H1 (cell line): ENCODE data around the gene MSI2. TPM values are rescaled to one million over a fixed set of nuclear protein-coding genes. Genes with fewer than 3 reads are reported as not detected.

Source experiments
- CTCF ChIA-PET: fragments of 300-600 bp; sonication (Branson Sonifier 250); formaldehyde crosslinking; loops from one replicate; lab custom pipeline; 2021; ENCODE audit not compliant: partially characterized antibody; lab: Charles Lee
- POLR2A ChIA-PET: fragments of 300-600 bp; sonication (Branson Sonifier 250); formaldehyde crosslinking; loops from one replicate; lab custom pipeline; 2021; ENCODE audit warnings: inconsistent platforms; ENCODE audit not compliant: partially characterized antibody; lab: Charles Lee
- DNase-seq, 2 experiments: peaks; one replicate each; pipeline versions ENCODE4 v3.0.0 to v3.0.0-alpha.2; 2010 to 2022; ENCODE audit warnings: low spot score in 2 of 2, low read depth in 1 of 2, mixed read lengths in 1 of 2
- FAIRE-seq: peaks from 2 replicates; lab custom pipeline; 2011; peaks lifted over from hg19 to GRCh38; lab: Jason Lieb, UNC
- H2AFZ ChIP-seq: 2 replicates; pipeline ENCODE4 v1.8.1; 2012; ENCODE audit warnings: low read length, inconsistent platforms
- H2AK5ac ChIP-seq: 2 replicates; pipeline ENCODE4 v1.6.1; 2013; ENCODE audit warnings: low read depth, low read length
- H2BK120ac ChIP-seq: replicated peaks from 2 replicates; pipeline ENCODE3; 2013; ENCODE audit warnings: low read depth, low read length, inconsistent platforms
- H2BK12ac ChIP-seq: 2 replicates; pipeline ENCODE4 v1.6.1; 2013; ENCODE audit warnings: low read depth, low read length
- H2BK15ac ChIP-seq: 2 replicates; pipeline ENCODE4 v1.6.1; 2013; ENCODE audit warnings: low read length
- H2BK20ac ChIP-seq: 2 replicates; pipeline ENCODE4 v1.6.1; 2013; ENCODE audit warnings: low read length
- H2BK5ac ChIP-seq: 2 replicates; pipeline ENCODE4 v1.6.1; 2013; ENCODE audit warnings: low read depth, low read length
- H3K14ac ChIP-seq: 2 replicates; pipeline ENCODE4 v1.6.1; 2013; ENCODE audit warnings: inconsistent platforms; ENCODE audit not compliant: insufficient read length
- H3K18ac ChIP-seq: 2 replicates; pipeline ENCODE4 v1.6.1; 2013; ENCODE audit warnings: low read length; ENCODE audit errors: extremely low read depth
- H3K23ac ChIP-seq: 2 replicates; pipeline ENCODE4 v1.6.1; 2013; ENCODE audit warnings: inconsistent platforms; ENCODE audit not compliant: insufficient read length
- H3K23me2 ChIP-seq: 2 replicates; pipeline ENCODE4 v1.6.1; 2013; ENCODE audit warnings: low read depth, low read length
- H3K27ac ChIP-seq: 2 replicates; pipeline ENCODE4 v1.6.1; 2011; ENCODE audit warnings: low read depth, low read length, inconsistent platforms
- H3K27me3 ChIP-seq, 4 experiments: replicated peaks in 1 of 4; 1 replicate in 1 of 4; 2 replicates in 3 of 4; pipeline versions ENCODE4 v1.6.1 to v1.8.1; 2011 to 2013; ENCODE audit warnings: low read length in 3 of 4, mild to moderate bottlenecking in 3 of 4, inconsistent platforms in 2 of 4, mixed read lengths in 2 of 4, moderate library complexity in 1 of 4; ENCODE audit not compliant: control insufficient read depth in 3 of 4, insufficient read depth in 3 of 4; ENCODE audit errors: extremely low read depth in 1 of 4
- H3K36me3 ChIP-seq, 4 experiments: 2 replicates each; pipeline versions ENCODE4 v1.6.1 to v1.8.1; 2011 to 2013; ENCODE audit warnings: mild to moderate bottlenecking in 4 of 4, low read length in 3 of 4, moderate library complexity in 2 of 4, control low read depth in 1 of 4, inconsistent platforms in 1 of 4; ENCODE audit not compliant: insufficient read depth in 4 of 4, control insufficient read depth in 2 of 4
- H3K4ac ChIP-seq: replicated peaks from 2 replicates; pipeline ENCODE3; 2013; ENCODE audit warnings: low read length, low read depth, mixed read lengths, inconsistent platforms; ENCODE audit not compliant: insufficient read length
- H3K4me1 ChIP-seq, 4 experiments: replicated peaks in 1 of 4; 1 replicate in 1 of 4; 2 replicates in 3 of 4; pipeline versions ENCODE4 v1.6.1 to v1.8.1; 2011 to 2013; ENCODE audit warnings: low read length in 3 of 4, inconsistent platforms in 2 of 4, mixed read lengths in 1 of 4; ENCODE audit not compliant: insufficient read depth in 4 of 4, control insufficient read depth in 3 of 4
- H3K4me2 ChIP-seq, 2 experiments: 2 replicates each; pipeline versions ENCODE4 v1.6.1 to v1.8.1; 2011 to 2013; ENCODE audit warnings: low read depth in 2 of 2, low read length in 2 of 2, control low read depth in 1 of 2, inconsistent platforms in 1 of 2, mild to moderate bottlenecking in 1 of 2; ENCODE audit not compliant: insufficient read depth in 1 of 2
- H3K4me3 ChIP-seq, 4 experiments: fragments of 200-600, 300-600 bp in 1 of 4; sonication (generic), shearing (Covaris generic), sonication (Bioruptor Twin) in 1 of 4; 2 replicates each; pipeline versions ENCODE4 v1.5.1 to v1.8.1; 2011 to 2016; ENCODE audit warnings: low read length in 4 of 4, low read depth in 3 of 4, control low read depth in 2 of 4, inconsistent platforms in 2 of 4, mild to moderate bottlenecking in 2 of 4, mixed read lengths in 1 of 4, moderate library complexity in 1 of 4; ENCODE audit not compliant: insufficient read depth in 2 of 4; ENCODE audit errors: extremely low read depth in 1 of 4
- H3K56ac ChIP-seq: replicated peaks from 2 replicates; pipeline ENCODE3; 2013; ENCODE audit warnings: low read depth, mild to moderate bottlenecking, mixed read lengths, low read length, inconsistent platforms; ENCODE audit not compliant: insufficient read length
- H3K79me1 ChIP-seq: 2 replicates; pipeline ENCODE4 v1.6.1; 2013; ENCODE audit warnings: low read depth, low read length, control low read depth
- H3K79me2 ChIP-seq, 2 experiments: 2 replicates each; pipeline versions ENCODE4 v1.6.1 to v1.8.1; 2012 to 2013; ENCODE audit warnings: low read length in 2 of 2, mild to moderate bottlenecking in 2 of 2, inconsistent platforms in 1 of 2; ENCODE audit not compliant: insufficient read depth in 2 of 2, control insufficient read depth in 1 of 2
- H3K9ac ChIP-seq, 4 experiments: replicated peaks in 1 of 4; 1 replicate in 1 of 4; 2 replicates in 3 of 4; pipeline versions ENCODE4 v1.6.1 to v1.8.1; 2011 to 2013; ENCODE audit warnings: low read depth in 3 of 4, low read length in 3 of 4, control low read depth in 2 of 4, mild to moderate bottlenecking in 2 of 4, moderate library complexity in 2 of 4, inconsistent platforms in 1 of 4; ENCODE audit errors: extremely low read depth in 1 of 4
- H3K9me3 ChIP-seq, 2 experiments: 2 replicates each; pipeline versions ENCODE4 v1.6.1 to v1.8.1; 2012 to 2013; ENCODE audit warnings: mild to moderate bottlenecking in 2 of 2, moderate library complexity in 2 of 2, control low read depth in 1 of 2, inconsistent platforms in 1 of 2, low read depth in 1 of 2, low read length in 1 of 2, mixed read lengths in 1 of 2; ENCODE audit not compliant: insufficient read depth in 2 of 2
- H4K20me1 ChIP-seq, 2 experiments: replicated peaks in 1 of 2; 2 replicates each; pipeline versions ENCODE3 to v1.8.1; 2011 to 2013; ENCODE audit warnings: inconsistent platforms in 2 of 2, low read length in 2 of 2, mild to moderate bottlenecking in 1 of 2; ENCODE audit not compliant: insufficient read depth in 2 of 2, control insufficient read depth in 1 of 2
- H4K5ac ChIP-seq: 2 replicates; pipeline ENCODE4 v1.6.1; 2013; ENCODE audit warnings: low read length, low read depth, mixed read lengths, inconsistent platforms; ENCODE audit not compliant: insufficient read length
- H4K8ac ChIP-seq: 2 replicates; pipeline ENCODE4 v1.8.0; 2013; ENCODE audit warnings: mild to moderate bottlenecking, moderate library complexity, low read length, inconsistent platforms; ENCODE audit not compliant: insufficient read depth; ENCODE audit errors: extremely low read depth
- H4K91ac ChIP-seq: replicated peaks from 2 replicates; pipeline ENCODE3; 2013; ENCODE audit warnings: low read length, mixed read lengths, inconsistent platforms; ENCODE audit not compliant: insufficient read length
- POU5F1 ChIP-seq: IDR thresholded peaks from 2 replicates; pipeline ENCODE4 v1.6.1; 2011; ENCODE audit warnings: low read depth, mild to moderate bottlenecking, low read length, moderate library complexity
- SP2 ChIP-seq: IDR thresholded peaks from 2 replicates; pipeline ENCODE4 v1.6.1; 2012; ENCODE audit warnings: mild to moderate bottlenecking, low read length, inconsistent platforms
- TBP ChIP-seq: IDR thresholded peaks from 2 replicates; pipeline ENCODE4 v1.6.1; 2011; ENCODE audit warnings: low read depth, low read length, improper control_type of control experiment
- WGBS, 2 experiments: shearing (Covaris generic) in 1 of 2; methylation state at CpG; one replicate each; pipeline versions ENCODE4 v1.1.6 to v1.1.7; 2013 to 2015; ENCODE audit warnings: low lambda C conversion rate in 2 of 2, mixed read lengths in 2 of 2, inconsistent platforms in 1 of 2, low coverage in 1 of 2, missing lambda C conversion rate in 1 of 2; ENCODE audit not compliant: insufficient replicate concordance in 2 of 2, insufficient coverage in 1 of 2, insufficient read length in 1 of 2; ENCODE audit errors: extremely low coverage in 1 of 2, missing lambda C conversion rate in 1 of 2; 5-methylcytosine and 5-hydroxymethylcytosine counted together
- polyA plus RNA-seq, 7 experiments: library from polyadenylated mRNA; depleted of rRNA in 3 of 7; stranded (reverse) in 5 of 7; unstranded in 2 of 7; fragments of >200 nt in 5 of 7; fragments of 200-250 nt in 2 of 7; gene quantifications; 1 replicate in 5 of 7; 2 replicates in 1 of 7; 4 replicates in 1 of 7; pipeline versions ENCODE4 v1.2.1 to v1.2.3, GENCODE V29; 2011 to 2013; ENCODE audit warnings: missing spikeins in 2 of 7, mixed read lengths in 2 of 7
- total RNA-seq: library from RNA; stranded (reverse); fragmentation: NEBNext Ultra II Directional; extraction: Animal tissue kit (Norgen Biotek cat#: 25700); gene quantifications from 2 replicates; pipeline ENCODE4 v1.2.1, GENCODE V29; 2021

Gene MSI2
- total and polyA plus RNA-seq, 2 of the 8 experiments (the other 6 are each of a cell fraction or from before 2014, with no cell fraction given), result 36.7 to 80.6 TPM

GRCh38 chr17:57498443-57498842 is 242.1 kb downstream of the MSI2 start:
- Histone ChIP-seq H4K20me1 (peaks cover 0 to 3% of the 10 kb centered on the region in 2 experiments), H3K9ac (no peak overlapping the region), H4K91ac (no peak overlapping the region), H2AFZ (no peak overlapping the region)
- TF ChIP-seq SP2 (no peak), TBP (no peak), POU5F1 (no peak)
- TF ChIP-seq, all 59 proteins: peak for 0
- Histone ChIP-seq H3K9me3 (no peaks in the 10 kb centered on the region), H3K14ac (no peak overlapping the region), H2BK120ac (no peak overlapping the region), H3K4me2 (no peak overlapping the region), H3K79me1 (peaks cover 3% of the 10 kb centered on the region), H2BK20ac (no peak overlapping the region), H3K79me2 (peaks cover 0 to 13% of the 10 kb centered on the region in 2 experiments; a peak in 1 of 4 replicates), H2BK12ac (no peak overlapping the region), H3K23ac (no peak overlapping the region), H3K18ac (no peak overlapping the region), H2BK5ac (no peak overlapping the region), H3K36me3 (no peaks in the 10 kb centered on the region), H2AK5ac (peak overlapping the region; percentile 78; the same call in 1 of the 2 replicates), H3K27ac (no peak overlapping the region), H3K56ac (no peak overlapping the region), H4K8ac (no peak overlapping the region), H3K23me2 (no peaks in the 10 kb centered on the region), H3K4me3 (no peak overlapping the region), H3K4ac (no peak overlapping the region), H3K4me1 (no peaks in the 10 kb centered on the region; a peak in 2 of 7 replicates), H4K5ac (no peak overlapping the region), H2BK15ac (no peak overlapping the region), H3K27me3 (no peaks in the 10 kb centered on the region)
- FAIRE-seq, result no peak
- 93% methylated on average over 6 of the region's 7 CpGs; no CpG with 5 or more reads in 1 of the 2 experiments for WGBS, 2 experiments
- ChIA-PET POLR2A (interaction anchor here (0.7 kb wide), 1 partner anchor 9 kb away, joined by 4 read pairs; no protein-coding TSS in a partner anchor), CTCF (interaction anchor here (0.5 to 2.1 kb wide), 6 partner anchors 13 to 244 kb away, joined by 3 to 6 read pairs (median 5); no protein-coding TSS in a partner anchor)
- DNase-seq, result no peak
